GM23338 (cell line): ENCODE measurements around the gene SCCPDH.

ENCODE experiments used
- CREB1 ChIP-seq: fragments of 250-450 bp; sonication (Bioruptor Pico); IDR thresholded peaks from 2 replicates; pipeline ENCODE4 v1.5.0; 2020; ENCODE audit warnings: low read depth, mild to moderate bottlenecking, moderate library complexity
- EZH2 ChIP-seq: fragments of 200-600 bp; sonication (generic); IDR thresholded peaks from one replicate; pipeline ENCODE4 v1.8.0; 2017; ENCODE audit warnings: antibody characterized with exemption, mild to moderate bottlenecking, low read depth; ENCODE audit not compliant: unreplicated experiment
- EZH2phosphoT487 ChIP-seq: fragments of 200-600 bp; sonication (generic); IDR thresholded peaks from one replicate; pipeline ENCODE4 v1.8.1; 2018; ENCODE audit warnings: antibody characterized with exemption; ENCODE audit not compliant: unreplicated experiment
- JUNB ChIP-seq: IDR thresholded peaks from one replicate; pipeline ENCODE4 v1.6.1; 2016; ENCODE audit warnings: antibody characterized with exemption; ENCODE audit not compliant: unreplicated experiment
- NANOG ChIP-seq: IDR thresholded peaks from 2 replicates; pipeline ENCODE4 v1.6.1; 2016; ENCODE audit warnings: antibody characterized with exemption, borderline replicate concordance
- POLR2AphosphoS5 ChIP-seq: IDR thresholded peaks from 2 replicates; pipeline ENCODE4 v1.6.1; 2016; ENCODE audit warnings: antibody characterized with exemption, low read depth
- STAT1 ChIP-seq: IDR thresholded peaks from one replicate; pipeline ENCODE4 v1.6.1; 2016; ENCODE audit warnings: antibody characterized with exemption; ENCODE audit not compliant: unreplicated experiment
- ZNF114 ChIP-seq: fragments of 250-450 bp; sonication (Bioruptor Pico); IDR thresholded peaks from 2 replicates; pipeline ENCODE4 v1.5.0; 2020; ENCODE audit warnings: mild to moderate bottlenecking, moderate library complexity
- ZNF331 ChIP-seq: fragments of 250-450 bp; sonication (Bioruptor Pico); IDR thresholded peaks from 2 replicates; pipeline ENCODE4 v1.5.0; 2020; ENCODE audit warnings: low read depth, mild to moderate bottlenecking, moderate library complexity
- TF ChIP-seq, protein P1 (sequence below), 2 experiments: fragments of 200-600 bp in 1 of 2; sonication (generic) in 1 of 2; conservative IDR thresholded peaks; 2 replicates each; pipeline versions ENCODE4 v1.5.1 to v1.6.1; 2016 to 2017; ENCODE audit warnings: antibody characterized with exemption in 2 of 2, low read depth in 2 of 2, mild to moderate bottlenecking in 2 of 2, moderate library complexity in 1 of 2
- TF ChIP-seq, protein P2 (sequence below): IDR thresholded peaks from one replicate; pipeline ENCODE4 v1.6.1; 2018; ENCODE audit warnings: antibody characterized with exemption; ENCODE audit not compliant: unreplicated experiment
- TF ChIP-seq, protein P3 (sequence below): IDR thresholded peaks from 2 replicates; pipeline ENCODE4 v1.6.1; 2016; ENCODE audit warnings: antibody characterized with exemption

- TF ChIP-seq, protein P1, sequence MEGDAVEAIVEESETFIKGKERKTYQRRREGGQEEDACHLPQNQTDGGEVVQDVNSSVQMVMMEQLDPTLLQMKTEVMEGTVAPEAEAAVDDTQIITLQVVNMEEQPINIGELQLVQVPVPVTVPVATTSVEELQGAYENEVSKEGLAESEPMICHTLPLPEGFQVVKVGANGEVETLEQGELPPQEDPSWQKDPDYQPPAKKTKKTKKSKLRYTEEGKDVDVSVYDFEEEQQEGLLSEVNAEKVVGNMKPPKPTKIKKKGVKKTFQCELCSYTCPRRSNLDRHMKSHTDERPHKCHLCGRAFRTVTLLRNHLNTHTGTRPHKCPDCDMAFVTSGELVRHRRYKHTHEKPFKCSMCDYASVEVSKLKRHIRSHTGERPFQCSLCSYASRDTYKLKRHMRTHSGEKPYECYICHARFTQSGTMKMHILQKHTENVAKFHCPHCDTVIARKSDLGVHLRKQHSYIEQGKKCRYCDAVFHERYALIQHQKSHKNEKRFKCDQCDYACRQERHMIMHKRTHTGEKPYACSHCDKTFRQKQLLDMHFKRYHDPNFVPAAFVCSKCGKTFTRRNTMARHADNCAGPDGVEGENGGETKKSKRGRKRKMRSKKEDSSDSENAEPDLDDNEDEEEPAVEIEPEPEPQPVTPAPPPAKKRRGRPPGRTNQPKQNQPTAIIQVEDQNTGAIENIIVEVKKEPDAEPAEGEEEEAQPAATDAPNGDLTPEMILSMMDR (conservative IDR thresholded peaks at IDR 0.05; ENCODE audit: low read depth in 2 of 2): no peak
- TF ChIP-seq NANOG (no peak), POLR2AphosphoS5 (no peak), JUNB (no peak), CREB1 (CRISPR knock-in tag) (no peak), EZH2 (no peak), ZNF114 (CRISPR knock-in tag) (no peak), EZH2phosphoT487 (no peak), ZNF331 (CRISPR knock-in tag) (no peak), STAT1 (no peak)
- TF ChIP-seq, protein P2, sequence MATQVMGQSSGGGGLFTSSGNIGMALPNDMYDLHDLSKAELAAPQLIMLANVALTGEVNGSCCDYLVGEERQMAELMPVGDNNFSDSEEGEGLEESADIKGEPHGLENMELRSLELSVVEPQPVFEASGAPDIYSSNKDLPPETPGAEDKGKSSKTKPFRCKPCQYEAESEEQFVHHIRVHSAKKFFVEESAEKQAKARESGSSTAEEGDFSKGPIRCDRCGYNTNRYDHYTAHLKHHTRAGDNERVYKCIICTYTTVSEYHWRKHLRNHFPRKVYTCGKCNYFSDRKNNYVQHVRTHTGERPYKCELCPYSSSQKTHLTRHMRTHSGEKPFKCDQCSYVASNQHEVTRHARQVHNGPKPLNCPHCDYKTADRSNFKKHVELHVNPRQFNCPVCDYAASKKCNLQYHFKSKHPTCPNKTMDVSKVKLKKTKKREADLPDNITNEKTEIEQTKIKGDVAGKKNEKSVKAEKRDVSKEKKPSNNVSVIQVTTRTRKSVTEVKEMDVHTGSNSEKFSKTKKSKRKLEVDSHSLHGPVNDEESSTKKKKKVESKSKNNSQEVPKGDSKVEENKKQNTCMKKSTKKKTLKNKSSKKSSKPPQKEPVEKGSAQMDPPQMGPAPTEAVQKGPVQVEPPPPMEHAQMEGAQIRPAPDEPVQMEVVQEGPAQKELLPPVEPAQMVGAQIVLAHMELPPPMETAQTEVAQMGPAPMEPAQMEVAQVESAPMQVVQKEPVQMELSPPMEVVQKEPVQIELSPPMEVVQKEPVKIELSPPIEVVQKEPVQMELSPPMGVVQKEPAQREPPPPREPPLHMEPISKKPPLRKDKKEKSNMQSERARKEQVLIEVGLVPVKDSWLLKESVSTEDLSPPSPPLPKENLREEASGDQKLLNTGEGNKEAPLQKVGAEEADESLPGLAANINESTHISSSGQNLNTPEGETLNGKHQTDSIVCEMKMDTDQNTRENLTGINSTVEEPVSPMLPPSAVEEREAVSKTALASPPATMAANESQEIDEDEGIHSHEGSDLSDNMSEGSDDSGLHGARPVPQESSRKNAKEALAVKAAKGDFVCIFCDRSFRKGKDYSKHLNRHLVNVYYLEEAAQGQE: no peak
- TF ChIP-seq, protein P3, sequence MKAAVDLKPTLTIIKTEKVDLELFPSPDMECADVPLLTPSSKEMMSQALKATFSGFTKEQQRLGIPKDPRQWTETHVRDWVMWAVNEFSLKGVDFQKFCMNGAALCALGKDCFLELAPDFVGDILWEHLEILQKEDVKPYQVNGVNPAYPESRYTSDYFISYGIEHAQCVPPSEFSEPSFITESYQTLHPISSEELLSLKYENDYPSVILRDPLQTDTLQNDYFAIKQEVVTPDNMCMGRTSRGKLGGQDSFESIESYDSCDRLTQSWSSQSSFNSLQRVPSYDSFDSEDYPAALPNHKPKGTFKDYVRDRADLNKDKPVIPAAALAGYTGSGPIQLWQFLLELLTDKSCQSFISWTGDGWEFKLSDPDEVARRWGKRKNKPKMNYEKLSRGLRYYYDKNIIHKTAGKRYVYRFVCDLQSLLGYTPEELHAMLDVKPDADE: no peak
These were observed 45.1 kb upstream of the SCCPDH start for GRCh38 chr1:246678816-246679793.
